CD4-positive, alpha-beta T cell treated with Interleukin-17A for 1 hour (primary cell): Measurements from ENCODE around the gene ST6GALNAC6.
"Not testable (repeated sequence)": the region's sequence is repeated elsewhere in the genome, so short reads cannot be mapped to it uniquely, and the experiment has no call there.

Experiments
- DNase-seq: peaks from one replicate; pipeline ENCODE4 v3.0.0-alpha.2; 2020

ST6GALNAC6 gene

DNA sequence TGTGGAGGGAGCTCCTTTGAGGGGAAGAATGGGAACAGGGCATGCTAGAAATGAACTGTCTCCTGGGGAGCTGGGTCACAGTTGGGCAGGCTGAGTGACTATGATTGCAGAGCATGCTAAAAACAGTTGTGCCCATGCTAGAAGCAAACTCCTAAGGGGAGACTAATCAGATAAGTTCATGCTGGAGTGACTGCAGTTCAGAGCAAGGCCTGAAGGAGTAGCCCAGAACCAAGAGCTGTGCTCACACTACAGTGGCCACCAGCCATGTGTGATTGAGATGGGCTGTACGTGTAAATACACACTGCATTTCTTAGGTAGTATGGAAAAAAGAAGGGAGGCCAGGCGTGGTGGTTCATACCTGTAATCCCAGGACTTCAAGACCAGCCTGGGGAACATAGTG, 11.6 kb downstream of the ST6GALNAC6 start:
- DNase-seq: no peak

DNA sequence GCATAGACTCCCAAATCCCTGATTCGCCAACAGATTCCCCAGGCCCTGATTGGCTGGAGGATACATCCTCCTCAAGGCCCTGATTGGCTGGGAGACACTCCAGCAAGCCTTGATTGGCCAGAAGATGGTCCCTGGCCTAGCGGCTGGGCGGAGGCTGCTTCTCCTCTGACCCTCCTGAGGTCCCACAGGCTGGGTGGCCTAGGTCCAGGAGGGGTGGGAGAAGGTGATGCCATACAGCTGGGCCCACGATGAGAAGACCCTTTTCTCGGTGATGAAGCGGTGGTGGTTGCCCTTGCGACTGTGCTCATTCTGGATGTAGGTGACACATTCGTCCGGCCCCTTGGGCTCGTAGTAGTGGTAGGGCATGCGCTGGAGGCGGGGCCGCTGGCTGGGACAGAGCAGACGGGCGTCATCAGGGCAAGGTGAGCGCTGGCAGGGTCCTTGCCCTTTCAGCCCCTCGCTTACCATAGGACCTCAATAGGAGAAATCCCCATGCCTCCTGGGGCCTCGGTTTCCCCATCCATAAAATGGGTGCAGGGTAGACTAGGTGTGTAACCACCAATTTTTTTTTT, 12.9 kb downstream of the ST6GALNAC6 start:
- no peak for DNase-seq

DNA sequence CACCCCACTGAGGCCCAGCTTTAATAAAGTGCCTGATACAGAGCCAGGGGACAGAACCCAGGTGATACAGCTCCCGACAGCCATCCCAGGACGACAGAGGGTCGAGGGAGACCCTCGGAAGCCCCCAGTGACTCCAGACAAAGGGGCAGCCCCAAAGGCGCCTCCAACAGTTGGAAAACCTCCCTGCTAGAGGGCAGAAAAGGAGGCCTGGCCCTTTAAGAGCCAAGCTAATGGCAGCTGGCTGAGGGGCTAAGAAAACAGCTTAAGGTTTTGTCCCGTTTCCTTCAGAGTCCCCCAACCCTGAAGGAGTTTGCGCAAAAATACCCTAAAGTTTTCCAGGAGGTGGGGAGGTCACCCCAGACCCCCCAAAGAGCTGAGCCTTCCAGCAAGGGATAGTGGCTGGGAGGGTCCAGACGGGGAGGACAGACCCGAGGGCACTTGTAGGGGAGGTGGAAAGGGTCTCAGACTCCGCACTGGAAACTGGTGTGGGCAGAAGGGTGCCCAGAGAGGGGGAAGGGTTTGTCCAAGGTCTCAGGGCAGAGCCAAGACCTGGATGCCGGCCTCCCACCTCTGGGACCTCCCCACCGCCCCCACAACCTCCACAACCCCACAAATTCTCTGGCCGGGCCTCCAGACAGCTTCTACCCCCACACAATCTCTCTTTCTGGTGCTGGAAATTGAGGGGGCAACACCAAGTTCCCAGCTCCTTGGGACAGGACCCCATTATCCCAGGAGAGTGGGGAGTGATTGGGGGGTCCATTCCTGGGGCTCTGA, 13.7 kb downstream of the ST6GALNAC6 start:
- DNase-seq: no peak

DNA sequence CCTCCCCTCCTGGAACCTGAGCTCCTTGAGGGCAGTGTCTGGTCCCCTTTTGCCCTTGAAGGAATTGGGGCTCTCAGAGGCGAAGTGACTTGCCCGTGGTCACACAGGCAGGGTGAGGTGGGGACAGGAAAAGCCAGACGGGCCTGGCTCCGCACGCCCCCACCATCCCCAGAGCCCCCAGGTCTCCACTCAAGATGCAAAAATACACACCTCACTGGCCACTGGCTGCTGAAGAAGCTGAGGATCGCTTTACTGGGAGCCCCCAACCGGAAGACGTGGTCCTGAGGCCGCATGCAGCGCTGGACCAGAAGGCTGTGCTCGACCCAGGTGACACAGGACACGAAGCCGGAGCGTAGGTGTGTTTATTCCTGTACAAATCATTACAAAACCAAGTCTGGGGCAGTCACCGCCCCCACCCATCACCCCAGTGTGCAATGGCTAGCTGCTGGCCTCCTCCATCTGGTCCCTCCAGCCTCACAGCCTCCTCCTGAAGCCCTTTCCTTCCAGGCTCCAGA, 14.4 kb downstream of the ST6GALNAC6 start:
- no peak for DNase-seq

DNA sequence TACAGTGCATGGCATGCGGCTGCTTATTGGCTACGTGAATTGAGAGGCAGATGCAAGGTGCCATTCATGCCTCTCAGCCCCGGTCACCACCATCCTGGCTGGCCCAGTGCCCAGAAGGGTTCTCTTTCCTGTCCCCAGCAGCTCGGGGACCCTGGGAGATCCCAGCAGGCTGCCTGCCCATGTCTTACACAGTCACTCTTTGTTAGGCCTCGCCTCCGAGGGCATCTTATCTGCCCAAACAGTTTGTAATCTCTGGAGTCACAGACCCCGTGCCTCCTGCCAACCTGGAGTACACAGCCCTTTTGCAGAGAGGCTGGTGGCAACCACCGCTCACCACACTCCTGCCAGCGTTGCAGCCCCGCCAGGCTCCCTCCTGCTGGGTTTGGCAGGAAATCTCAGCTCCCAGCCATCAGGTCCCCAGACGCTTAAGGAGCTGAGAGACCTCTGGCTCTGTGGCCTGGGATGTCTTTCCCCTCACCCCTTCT, 14.9 kb downstream of the ST6GALNAC6 start:
- DNase-seq: no peak

DNA sequence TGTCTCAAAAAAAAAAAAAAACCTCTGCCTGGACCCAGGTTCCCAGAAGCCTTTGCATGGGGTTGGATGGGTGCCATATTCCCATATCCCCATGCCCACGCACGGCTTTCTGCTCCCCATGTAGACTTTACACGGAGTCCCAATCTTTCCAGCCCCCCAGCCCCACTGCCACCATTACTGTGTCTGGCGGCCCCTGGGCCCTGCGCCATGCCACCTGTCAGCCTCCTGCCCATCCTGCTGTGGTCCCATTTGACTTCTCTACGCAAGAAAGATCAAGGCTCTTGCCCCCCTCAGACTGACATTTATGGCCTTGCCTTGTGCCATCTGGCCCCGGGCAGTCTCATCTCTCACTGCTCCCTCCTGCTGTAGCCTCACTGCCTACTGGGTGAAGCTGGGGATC, 15.4 kb downstream of the ST6GALNAC6 start:
- DNase-seq: no peak

DNA sequence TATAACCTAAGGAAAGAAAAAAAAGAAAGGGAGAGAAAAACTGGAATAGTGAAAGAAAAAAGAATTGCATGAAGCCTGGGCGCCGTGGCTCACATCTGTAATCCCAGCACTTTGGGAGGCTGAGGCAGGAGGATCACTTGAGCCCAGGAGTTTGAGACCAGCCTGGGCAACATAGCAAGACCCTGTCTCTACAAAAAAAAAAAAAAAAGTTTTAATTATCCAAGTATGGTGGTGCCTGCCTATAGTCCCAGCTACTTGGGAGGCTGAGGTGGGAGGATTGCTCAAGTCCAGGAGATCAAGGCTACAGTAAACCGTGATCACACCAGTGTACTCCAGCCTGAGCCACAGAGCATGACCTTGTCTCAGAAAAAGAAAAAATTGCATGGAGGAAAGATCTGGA, 17.7 kb downstream of the ST6GALNAC6 start:
- DNase-seq: not testable (repeated sequence)

DNA sequence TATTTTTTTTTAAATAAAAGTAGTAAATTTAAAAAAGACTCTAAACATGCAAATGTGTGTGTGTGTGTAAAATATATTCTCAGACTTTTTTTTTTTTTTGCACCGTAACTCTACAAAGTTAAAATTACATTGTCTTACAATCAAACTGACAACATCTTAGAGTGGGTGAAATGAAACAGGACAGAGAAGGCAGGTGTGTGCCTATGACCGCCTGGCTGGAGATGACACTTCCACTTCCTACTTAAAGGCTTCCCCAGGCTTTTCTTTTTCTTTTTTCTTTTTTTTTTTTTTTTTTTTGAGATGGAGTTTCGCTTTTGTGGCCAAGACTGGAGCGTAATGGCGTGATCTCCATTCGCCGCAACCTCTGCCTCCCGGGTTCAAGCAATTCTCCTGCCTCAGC, 19.3 kb downstream of the ST6GALNAC6 start:
- no peak for DNase-seq

DNA sequence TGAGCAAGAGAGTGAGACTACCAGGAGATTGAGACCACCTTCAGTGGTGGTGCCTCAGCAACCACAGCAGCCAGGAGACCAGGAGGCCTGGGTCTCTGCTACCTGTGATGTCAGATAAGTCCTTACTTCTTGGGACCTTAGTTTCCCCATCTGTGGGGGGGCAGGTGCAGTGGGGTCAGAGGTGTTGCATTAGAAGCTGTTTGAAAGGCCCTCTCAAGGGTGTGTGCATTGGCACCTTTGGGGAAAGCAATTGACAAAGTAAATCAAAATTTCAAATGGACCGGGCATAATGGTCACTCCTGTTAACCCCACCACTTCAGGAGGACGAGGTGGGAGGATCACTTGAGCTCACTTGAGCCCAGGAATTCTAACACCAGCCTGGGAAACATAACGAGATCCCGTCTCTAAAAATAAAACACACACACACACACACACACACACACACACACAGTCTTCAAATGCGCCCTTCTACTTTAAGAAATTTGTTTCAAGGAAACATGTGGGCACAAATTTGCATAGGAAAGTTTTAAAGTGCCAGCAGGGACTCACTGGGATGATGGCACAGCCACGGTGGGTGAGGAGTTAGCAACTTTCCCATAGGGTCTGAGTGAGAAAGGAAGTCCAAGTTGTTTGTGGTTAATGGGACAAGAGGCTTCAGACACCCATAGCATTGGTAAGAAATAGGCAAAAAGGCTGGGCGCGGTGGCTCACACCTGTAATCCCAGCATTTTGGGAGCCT, 20.6 kb downstream of the ST6GALNAC6 start:
- DNase-seq: no peak

DNA sequence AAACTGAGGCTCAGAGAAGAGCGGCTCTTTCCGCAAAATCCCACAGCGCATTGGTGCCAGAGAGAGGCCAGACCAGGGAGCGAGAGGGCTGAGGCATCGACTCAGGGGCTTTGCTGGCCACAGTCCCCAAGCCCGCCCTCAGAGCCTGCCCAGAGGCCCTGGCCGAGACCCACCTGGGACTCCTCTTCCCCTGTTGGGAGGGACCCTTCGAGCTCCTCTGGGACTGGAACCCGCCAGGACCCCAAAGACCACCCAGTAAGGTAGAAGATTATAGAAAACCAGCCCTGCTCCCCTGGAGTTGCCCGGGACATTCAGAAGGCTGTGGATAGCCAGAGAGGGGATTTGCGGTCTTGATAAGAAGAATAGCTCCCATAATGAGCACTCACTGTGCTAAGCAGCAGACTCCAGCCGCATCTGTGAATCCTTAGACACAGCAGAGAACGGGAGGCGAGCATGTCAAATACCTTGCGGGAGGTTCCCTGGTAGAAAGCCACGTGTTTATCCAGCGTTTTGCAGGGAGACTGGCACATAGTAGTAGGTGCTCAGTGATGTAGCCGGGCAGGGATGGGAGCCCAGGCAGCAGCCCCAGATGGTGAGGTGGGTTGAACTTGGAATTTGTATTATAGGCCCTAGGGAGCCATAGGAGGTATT, 21.3 kb downstream of the ST6GALNAC6 start:
- no peak for DNase-seq

DNA sequence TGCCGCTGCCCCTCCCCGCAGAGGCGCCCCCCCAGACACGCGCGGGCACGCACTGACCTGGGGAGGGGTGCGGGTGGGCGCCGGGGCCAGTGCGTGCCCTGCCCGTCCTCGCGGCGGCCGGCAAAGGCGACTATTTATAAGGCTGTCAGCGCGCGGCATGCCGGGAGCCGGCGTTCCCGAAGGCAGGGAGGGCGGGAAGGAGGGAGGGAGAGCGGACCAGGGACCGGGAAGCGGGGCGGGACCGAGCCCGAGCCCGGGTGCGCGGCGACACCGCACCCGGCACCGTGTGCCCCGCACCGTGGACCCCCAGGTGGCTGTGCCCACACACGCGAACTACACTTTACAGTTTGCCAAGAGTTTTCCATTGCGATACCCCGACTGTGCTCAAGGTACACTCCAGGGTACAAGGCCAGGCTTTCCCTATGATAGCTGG, 21.8 kb downstream of the ST6GALNAC6 start, which contains the start of gene AK1:
TSS of gene AK1 (minus strand) at position 110 of the 433 bp plus-strand sequence. CDS start 3,058 bp downstream, outside the sequence.
- no peak for DNase-seq

DNA sequence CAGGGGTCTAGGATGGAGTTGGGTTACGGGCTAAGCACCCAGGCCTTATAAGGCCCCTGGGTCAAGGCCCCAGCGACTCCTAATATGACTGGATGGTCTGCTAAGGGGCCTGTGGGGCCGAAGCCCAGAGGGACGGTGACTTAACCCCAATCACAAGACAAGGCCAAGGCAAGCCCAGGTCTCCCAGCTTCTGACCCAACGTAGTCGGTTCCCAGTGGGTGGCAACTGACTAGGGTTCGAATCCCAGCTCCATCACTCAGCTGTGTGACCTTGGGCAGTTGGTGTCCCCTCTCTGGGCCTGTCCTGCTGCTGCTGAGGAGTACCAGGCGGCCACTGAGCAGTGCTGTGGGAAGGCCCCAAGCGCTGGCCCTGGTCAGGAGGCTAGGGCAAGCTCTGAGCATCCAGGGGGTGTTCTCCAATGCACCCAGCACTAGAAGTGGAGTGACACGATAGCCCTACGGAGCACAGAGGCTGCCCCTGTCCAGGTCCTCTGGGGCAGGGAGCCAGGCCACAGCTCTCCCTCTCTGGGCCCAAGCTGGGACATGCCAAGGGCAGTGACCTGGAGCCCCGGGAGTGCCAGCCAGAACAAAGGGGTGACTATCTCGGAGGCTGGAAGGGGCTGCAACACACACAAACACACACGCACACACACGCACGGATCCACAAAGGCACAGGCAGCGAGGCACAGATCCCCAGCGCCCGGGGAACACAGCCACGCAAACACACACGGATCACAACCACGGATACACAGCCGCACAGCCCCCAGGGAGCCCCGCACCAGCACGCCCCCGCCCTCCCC, 22.4 kb downstream of the ST6GALNAC6 start:
- no peak for DNase-seq

DNA sequence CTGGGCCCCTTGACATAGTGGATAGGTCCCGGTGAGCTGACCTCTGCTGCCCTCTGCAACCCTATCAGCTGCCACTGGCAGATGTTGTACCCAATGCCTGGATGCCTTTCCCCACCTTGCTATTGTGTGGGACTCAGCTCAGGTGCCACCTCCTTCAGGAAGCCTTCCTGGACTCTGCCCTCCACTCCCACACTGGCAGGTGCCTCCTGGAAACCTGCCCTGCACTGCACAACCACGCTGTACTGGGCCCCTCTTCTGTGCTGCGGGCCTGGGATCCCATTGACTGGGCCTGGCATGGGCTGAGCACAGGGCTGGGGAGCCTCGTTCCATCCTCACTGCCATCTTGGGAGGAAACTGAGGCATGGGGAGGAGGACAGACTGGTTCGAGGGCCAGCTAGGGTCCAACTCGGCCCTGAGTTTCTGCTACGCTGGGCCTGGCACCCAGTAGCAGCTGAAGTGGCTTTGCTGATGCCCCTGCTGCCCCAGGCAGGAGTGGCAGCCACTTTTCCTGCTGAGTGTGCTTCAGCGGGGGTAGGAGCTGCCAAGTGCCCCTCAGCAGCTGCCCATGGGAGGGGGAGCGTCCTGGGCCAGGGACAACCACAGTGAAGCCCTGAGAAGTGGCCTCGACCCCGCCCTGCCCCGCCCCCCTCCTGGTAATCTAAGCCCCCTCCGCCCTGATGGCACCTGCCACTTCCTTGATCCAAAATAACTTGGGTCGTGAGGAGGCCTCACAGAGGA, 23.2 kb downstream of the ST6GALNAC6 start:
- DNase-seq: no peak

DNA sequence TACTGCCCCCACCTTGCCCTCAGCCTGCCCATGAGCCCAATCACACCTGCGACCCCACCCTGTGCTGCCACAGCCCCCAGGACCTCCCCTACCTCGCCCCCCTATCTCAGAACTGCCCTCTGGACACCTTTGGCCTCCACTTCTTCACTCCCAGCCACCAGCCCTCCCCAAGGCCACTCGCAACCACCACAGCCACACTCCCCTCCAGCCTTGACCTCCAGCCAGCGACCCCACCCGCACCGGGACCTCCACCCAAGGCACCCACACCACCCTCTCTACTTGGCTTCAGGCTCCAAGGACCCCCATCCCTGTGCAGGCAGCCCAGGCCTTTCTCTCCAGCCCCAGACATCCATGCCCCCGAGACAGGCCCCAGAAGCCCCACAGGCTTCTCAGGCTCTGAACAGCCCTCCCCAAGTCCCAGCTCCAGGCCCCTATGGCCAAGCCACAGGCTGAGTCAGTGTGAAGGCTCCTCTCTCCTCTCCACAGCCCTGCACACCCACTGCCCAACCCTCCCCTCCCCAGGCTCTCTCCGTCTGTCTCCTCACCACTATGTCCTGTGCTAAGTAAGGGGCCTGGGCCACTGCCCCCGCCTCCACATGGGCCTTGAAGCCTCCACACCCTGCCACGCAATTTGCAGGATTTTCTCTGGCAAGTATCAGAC, 24.0 kb downstream of the ST6GALNAC6 start:
- no peak for DNase-seq

DNA sequence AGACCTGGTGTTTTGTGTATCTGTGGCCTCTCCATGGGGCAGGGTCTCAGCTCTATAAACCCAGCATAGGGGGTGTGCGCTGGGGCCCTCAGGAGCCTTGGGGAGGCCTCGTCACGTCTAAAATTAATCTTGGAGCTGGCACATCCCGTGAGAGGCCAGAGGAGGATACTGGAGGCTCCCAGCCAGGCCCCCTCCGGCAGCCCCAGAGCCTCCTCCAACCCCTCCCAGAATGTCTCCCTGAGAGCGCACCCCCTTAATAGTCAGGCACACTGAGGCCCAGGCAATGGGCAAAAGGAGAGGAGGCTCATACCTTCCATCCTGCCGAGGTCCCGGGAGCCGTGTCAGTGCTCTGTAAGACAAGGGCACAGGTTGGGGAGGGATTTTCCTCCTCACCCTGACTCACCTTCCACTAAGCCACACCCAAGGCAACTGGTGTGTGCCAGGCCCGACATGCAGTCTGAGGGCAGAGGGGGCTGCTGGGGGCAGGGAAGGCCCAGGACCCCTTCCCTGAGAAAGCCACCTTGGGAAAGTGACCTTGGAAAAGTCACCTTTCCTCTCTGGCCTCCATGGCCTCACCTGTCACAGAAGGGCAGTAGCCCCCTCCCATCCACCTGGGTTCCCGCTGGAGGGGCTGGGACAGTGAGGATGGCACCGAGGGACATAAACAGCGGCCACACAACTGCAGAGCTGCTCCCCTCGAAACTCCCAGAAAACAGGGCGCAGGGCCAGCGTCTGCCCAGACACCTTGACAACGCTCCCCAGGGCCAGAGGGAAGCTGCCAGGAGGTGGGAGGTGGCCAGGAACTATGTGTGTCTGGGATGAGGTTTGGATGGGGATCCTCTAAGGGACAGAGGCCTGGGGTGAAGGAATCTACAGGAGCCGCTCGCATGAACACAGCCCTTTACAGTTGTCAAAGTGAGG, 24.8 kb downstream of the ST6GALNAC6 start:
- no peak for DNase-seq

DNA sequence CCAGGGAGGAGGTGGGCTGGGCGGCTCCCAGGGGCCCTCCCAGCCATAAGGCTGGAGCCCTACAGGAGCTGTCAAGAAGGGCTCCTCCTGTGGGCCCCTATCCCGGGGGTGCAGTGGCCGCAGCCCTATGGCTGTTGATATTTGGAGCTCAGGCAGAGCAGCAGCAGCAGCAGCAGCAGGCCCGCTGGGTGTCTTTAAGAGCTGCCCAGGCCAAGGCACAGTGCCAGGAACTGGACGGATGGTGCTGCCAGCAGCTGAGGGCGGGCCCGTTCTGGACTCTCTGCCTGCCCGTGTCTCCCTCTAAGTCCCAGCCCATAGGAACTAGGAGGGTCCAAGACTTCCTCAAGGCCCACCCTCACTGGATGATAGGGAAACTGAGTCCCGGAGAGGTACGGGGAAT, 25.5 kb downstream of the ST6GALNAC6 start:
- DNase-seq: no peak

DNA sequence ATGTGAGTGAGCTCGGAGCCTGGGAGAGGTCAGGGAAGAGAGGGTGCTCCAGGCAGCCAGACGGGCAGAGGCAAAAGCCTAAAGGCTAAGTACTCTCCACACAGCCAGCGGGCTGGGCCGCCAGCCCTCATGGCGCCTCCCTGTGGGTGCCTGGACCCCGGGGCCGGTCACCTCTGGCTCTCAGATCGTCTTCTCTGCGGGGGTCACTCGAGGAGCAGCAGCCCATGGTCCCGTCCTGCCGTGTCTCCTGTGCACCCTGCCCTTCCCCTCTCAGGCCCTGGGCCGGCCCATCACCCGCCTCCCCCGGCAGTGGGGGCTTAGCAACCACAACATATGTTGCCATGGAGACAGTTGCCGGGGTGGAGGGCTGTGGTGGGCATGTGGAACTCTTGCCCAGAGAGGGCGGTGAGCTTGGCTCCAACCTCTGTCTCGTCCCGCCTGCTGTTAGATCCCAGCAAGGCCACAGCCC, 26.1 kb downstream of the ST6GALNAC6 start:
- no peak for DNase-seq

DNA sequence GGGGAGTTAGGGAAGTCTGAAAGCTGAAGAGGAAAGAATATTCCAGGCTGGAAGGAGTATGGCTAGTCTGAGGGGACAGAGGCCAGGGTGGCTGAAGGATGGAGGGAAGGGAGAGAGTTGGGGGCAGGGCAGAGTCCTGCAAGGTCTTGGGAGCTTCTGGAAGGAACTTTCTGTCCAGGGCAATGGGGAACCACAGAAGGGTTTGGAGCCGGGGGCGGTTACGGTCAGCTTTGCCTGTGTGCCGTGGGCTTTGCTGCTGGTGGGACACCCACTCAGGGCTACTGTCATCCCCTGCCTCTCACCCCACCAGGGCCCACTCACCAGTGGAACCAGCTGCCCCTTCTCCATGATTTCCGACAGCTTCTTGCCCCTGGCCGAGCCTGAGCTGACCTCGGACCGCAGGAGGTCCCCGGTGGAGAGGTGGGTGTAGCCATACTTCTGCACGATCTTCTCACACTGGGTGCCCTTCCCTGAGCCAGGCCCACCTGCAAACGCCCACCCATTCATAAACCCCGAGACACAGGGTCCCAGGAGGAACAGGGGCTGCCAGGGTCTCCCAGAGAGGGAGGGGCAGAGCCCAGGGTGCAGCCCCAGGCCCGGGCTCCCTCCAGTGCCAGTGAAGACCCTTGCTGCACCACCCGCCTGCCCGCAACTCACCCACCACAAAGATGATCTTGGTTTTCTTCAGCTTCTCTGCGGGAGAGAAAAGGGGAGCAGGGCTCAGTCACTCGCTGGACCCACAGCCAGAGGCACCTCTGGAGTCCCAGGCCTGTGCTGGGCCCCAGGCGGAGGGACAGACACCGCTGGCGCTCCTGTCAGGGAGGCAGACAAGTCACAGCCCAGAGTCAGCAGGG, 26.8 kb downstream of the ST6GALNAC6 start:
- no peak for DNase-seq

DNA sequence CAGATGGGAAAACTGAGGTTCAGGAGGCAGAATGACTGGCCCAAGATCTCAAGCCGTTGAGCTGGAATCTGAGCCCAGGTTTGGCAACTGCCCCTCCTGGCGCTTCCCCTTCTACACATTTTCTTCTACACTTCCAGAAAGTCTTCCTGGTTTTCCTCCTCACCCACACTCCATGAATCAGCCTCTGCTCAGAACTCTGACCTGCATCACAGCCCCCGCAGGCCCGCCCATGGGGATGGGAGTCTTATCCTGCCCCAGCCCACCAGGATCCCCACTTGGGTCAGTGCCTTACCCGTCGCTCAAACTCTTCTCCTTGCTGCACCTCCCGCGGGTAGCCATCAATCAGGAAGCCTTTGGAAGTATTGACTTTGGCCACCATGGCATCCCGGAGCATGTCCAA, 27.9 kb downstream of the ST6GALNAC6 start:
- no peak for DNase-seq
